ENCODE results near the gene MUC12.

- TF ChIP-seq CTCF (conservative IDR thresholded peaks at IDR 0.05; ENCODE audit: low read depth, low read length) = no peak
- no peak for TF ChIP-seq POLR2A (IDR thresholded peaks at IDR 0.05; ENCODE audit: low read depth, low read length)
- no peak for TF ChIP-seq ELK1 (IDR thresholded peaks at IDR 0.05; ENCODE audit: borderline replicate concordance, low read depth, low read length)
- TF ChIP-seq MAZ (IDR thresholded peaks at IDR 0.05; ENCODE audit: borderline replicate concordance, low read depth, low read length) = no peak
- no peak for TF ChIP-seq RAD21 (IDR thresholded peaks at IDR 0.05; ENCODE audit: low read length)
- no peak for TF ChIP-seq CHD1 (IDR thresholded peaks at IDR 0.05; ENCODE audit: low read depth, low read length)
- no peak for TF ChIP-seq MXI1 (IDR thresholded peaks at IDR 0.05; ENCODE audit: borderline replicate concordance, low read depth, low read length)
- no peak for TF ChIP-seq CEBPB (IDR thresholded peaks at IDR 0.05; ENCODE audit: low read depth, low read length)
- TF ChIP-seq SMC3 (IDR thresholded peaks at IDR 0.05; ENCODE audit: low read depth, low read length) = no peak
- no peak for TF ChIP-seq RFX5 (IDR thresholded peaks at IDR 0.05; ENCODE audit: low read depth, low read length)
These were observed 40.3 kb downstream of the MUC12 start for GRCh38 chr7:101009629-101010028.

Measured in IMR-90 (cell line).